Ovary (tissue), 3 donors: ENCODE data around the gene CLEC11A.
"Not testable (repeated sequence)": the region's sequence is repeated elsewhere in the genome, so short reads cannot be mapped to it uniquely, and the experiment has no call there.

Source experiments
- POLR2A ChIP-seq: fragments of 450-650 bp; IDR thresholded peaks from one replicate; pipeline ENCODE4 v1.6.1; 2017; ENCODE audit warnings: antibody characterized with exemption, mild to moderate bottlenecking, moderate library complexity
- TF ChIP-seq, protein P1 (sequence below), 3 donors: fragments of 450-650 bp in 2 of 3; fragments of 200-600 bp in 1 of 3; IDR thresholded peaks; one replicate each; pipeline versions ENCODE4 v1.5.1 to v1.8.0; 2016 to 2022; ENCODE audit warnings: antibody characterized with exemption in 3 of 3, mild to moderate bottlenecking in 1 of 3
- donor health status: DM: no; HTN: no; CAD: no.

DNA sequence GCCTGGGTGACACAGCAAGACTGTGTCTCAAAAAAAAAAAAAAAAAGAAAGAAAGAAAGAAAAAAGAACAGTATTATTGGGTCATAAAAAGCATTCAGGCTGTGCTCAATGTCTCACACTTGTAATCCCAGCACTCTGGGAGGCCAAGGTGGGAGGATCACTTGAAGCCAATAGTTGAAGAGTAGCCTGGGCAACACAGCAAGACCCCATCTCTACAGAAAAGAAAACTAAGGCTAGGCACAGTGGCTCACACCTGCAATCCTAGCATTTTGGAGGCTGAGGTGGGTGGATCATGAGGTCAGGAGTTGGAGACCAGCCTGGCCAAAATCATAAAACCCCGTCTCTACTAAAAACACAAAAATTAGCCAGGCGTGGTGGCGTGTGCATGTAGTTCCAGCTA, 34.5 kb downstream of the CLEC11A start:
- TF ChIP-seq, protein P1, sequence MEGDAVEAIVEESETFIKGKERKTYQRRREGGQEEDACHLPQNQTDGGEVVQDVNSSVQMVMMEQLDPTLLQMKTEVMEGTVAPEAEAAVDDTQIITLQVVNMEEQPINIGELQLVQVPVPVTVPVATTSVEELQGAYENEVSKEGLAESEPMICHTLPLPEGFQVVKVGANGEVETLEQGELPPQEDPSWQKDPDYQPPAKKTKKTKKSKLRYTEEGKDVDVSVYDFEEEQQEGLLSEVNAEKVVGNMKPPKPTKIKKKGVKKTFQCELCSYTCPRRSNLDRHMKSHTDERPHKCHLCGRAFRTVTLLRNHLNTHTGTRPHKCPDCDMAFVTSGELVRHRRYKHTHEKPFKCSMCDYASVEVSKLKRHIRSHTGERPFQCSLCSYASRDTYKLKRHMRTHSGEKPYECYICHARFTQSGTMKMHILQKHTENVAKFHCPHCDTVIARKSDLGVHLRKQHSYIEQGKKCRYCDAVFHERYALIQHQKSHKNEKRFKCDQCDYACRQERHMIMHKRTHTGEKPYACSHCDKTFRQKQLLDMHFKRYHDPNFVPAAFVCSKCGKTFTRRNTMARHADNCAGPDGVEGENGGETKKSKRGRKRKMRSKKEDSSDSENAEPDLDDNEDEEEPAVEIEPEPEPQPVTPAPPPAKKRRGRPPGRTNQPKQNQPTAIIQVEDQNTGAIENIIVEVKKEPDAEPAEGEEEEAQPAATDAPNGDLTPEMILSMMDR (IDR thresholded peaks at IDR 0.05) = not testable (repeated sequence)
- TF ChIP-seq POLR2A = not testable (repeated sequence)
